ENCODE measurements around the gene SDF4. TPM values are rescaled to one million over a fixed set of nuclear protein-coding genes. Genes with fewer than 3 reads are reported as not detected.

SDF4 gene
- total RNA-seq, 1 experiment from 2014 or later = 82.0 TPM

- Histone ChIP-seq H3K18ac (ENCODE audit: insufficient read length, low read depth, low read length) (no peak overlapping the region), H4K91ac (ENCODE audit: insufficient read length, low read depth, low read length) (no peak overlapping the region), H3T11ph (ENCODE audit: low read length) (no peak overlapping the region), H3K27ac (ENCODE audit: insufficient read length, low read depth, low read length) (no peak overlapping the region), H3K27me3 (ENCODE audit: insufficient read depth, low read length) (no peaks in the 10 kb centered on the region), H2BK120ac (ENCODE audit: low read depth, low read length, poor library complexity, severe bottlenecking) (no peak overlapping the region), H3K4me1 (ENCODE audit: insufficient read depth, low read length) (no peaks in the 10 kb centered on the region), H3K4ac (ENCODE audit: low read depth, low read length) (no peak overlapping the region), H4K5ac (ENCODE audit: insufficient read length, low read depth, low read length) (no peak overlapping the region), H4K8ac (replicated peaks; ENCODE audit: insufficient read length, low read depth, low read length) (no peak overlapping the region), H2BK15ac (ENCODE audit: low read depth, low read length) (no peak overlapping the region), H3K79me1 (ENCODE audit: insufficient read depth, low read depth, low read length, poor library complexity, severe bottlenecking) (no peaks in the 10 kb centered on the region), H3K23me2 (ENCODE audit: insufficient read length, low read depth, low read length, poor library complexity, severe bottlenecking) (no peaks in the 10 kb centered on the region), H3K4me2 (ENCODE audit: insufficient read depth, insufficient read length, low read length) (no peak overlapping the region), H3K9me3 (ENCODE audit: control insufficient read depth, low read depth, low read length) (no peaks in the 10 kb centered on the region), H3K56ac (ENCODE audit: insufficient read length, low read depth, low read length) (no peak overlapping the region), H2AK5ac (ENCODE audit: insufficient read length, low read length) (no peak overlapping the region), H2BK5ac (ENCODE audit: insufficient read length, low read length) (no peak overlapping the region), H4K20me1 (ENCODE audit: control insufficient read depth, insufficient read depth, insufficient read length) (no peaks in the 10 kb centered on the region), H2AFZ (ENCODE audit: low read length) (no peak overlapping the region), H3K23ac (ENCODE audit: insufficient read length, low read depth, low read length) (no peak overlapping the region), H2BK20ac (ENCODE audit: low read depth, low read length, poor library complexity, severe bottlenecking) (no peak overlapping the region), H3K9ac (ENCODE audit: extremely low read depth, insufficient read length, low read length) (no peak overlapping the region), H3K79me2 (ENCODE audit: insufficient read depth, low read length) (no peaks in the 10 kb centered on the region; the same call in 1 of the 2 replicates), H2BK12ac (ENCODE audit: insufficient read length, low read depth, low read length) (no peak overlapping the region), H3K14ac (ENCODE audit: insufficient read depth, low read length) (no peak overlapping the region)
- TF ChIP-seq CTCF (conservative IDR thresholded peaks at IDR 0.05) = no peak
- WGBS (ENCODE audit: extremely low coverage, insufficient read length, low lambda C conversion rate) = no CpG with 5 or more reads among the region's 9 CpGs
- no peak for DNase-seq
- peaks cover 3% of the 10 kb centered on the region; the same call in 1 of the 2 replicates for H3K27me3 Mint-ChIP-seq (ENCODE audit: low read depth)
- H3K4me1 Mint-ChIP-seq = peaks cover 0 to 3% of the 10 kb centered on the region in 2 experiments; a peak in 2 of 4 replicates
- no peak overlapping the region for H3K27ac Mint-ChIP-seq
- H3K4me3 Mint-ChIP-seq = no peak overlapping the region
- peaks cover 43 to 74% (median 64%) of the 10 kb centered on the region in 3 experiments; a peak in 6 of 7 replicates for H3K36me3 Mint-ChIP-seq (ENCODE audit: insufficient read depth in 1 of 3, low read depth in 3 of 3)
- no peaks in the 10 kb centered on the region for H3K9me3 Mint-ChIP-seq
These were observed 32.2 kb upstream of the SDF4 start for GRCh38 chr1:1264026-1264425.

Data from H9 (cell line).